SIG-M5 treated with dmso at 0.1 percent for 504 hours (cell line): ENCODE data around the gene DHRS13.
"Not testable (repeated sequence)": the region's sequence is repeated elsewhere in the genome, so short reads cannot be mapped to it uniquely, and the experiment has no call there.

Experiments
- DNase-seq: peaks from one replicate; lab custom pipeline; 2025; ENCODE audit not compliant: unreplicated experiment; lab: John Stamatoyannopoulos, UW

The DHRS13 gene

DNA sequence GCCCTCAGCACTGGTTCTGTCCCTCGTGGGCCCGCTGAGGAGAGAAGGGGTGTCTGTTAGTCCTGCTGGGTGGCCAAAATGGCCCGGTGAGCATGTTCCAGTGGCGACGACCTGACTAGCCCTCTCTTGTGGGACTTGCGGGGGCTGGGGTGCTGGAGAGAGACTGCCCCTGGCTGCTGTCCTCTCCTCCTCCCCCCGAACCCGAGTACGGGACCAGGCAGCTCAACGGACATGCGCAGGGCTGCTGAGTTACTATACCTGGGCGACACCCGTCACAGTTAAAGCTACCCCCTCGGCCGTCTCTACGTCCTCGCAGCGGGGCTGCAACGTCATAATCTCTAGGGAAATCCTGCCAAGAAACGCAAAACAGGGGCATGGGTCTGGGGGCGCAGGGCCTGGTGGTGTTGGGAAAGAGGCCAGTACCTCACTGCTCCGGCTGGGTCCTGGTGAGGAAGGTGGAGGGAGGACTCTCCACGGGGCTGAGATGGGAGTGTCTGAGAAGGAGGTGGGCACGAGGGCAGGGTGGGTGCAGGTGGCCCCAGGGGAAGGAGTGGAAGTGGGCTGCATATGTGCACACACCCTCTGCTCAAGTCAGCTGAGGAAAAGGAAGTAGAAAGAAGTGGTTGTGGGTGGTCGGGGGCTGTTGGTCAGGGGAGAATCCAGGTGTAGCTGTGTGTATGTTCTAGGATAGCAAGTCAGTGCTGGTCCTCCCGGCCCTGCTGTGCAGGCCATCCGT, 18.7 kb downstream of the DHRS13 start:
- no peak for DNase-seq

GRCh38 chr17:28882154-28882895, 20.6 kb downstream of the DHRS13 start:
- DNase-seq, result no peak

GRCh38 chr17:28881533-28882056, 21.3 kb downstream of the DHRS13 start:
- DNase-seq, result no peak

DNA sequence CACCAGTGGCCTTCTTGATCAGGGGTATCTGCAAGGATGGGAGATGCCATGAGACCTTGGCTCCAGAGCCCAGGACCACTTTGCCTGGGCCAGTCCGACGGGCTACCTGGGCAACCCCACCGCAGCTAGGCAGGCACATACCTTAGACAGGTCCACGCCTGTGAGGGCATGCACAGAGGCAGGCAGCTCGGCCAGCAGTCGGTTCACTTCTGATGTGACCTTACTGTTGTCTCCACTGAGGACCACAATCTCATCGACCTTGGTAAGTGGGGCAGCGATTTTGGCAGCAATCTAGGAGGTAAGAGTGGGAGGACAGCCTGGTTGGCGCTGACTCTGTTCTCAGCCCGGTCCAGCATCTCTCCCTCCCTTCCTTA, 22.3 kb downstream of the DHRS13 start:
- no peak for DNase-seq

GRCh38 chr17:28879886-28880571, 22.9 kb downstream of the DHRS13 start:
- no peak for DNase-seq

DNA sequence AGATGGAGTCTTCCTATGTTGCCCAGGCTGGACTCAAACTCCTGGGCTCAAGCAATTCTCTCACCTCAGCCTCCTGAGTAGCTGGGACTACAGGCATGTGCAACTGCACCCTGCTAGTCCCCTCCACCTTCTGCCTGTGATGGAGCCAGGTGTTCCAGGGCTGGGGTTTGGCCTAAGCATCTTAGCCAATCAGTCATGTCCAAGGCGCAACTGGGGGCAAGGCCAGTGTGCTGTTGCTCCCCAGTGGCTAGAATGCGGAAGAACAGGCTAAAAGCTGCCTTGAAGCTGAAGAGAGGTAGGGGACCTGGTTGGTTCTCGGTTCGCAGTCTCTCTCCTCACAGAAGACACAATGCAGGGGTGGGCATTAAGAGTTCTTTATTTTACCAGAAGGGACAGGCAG, 23.9 kb downstream of the DHRS13 start:
- DNase-seq, result peak; percentile 30

DNA sequence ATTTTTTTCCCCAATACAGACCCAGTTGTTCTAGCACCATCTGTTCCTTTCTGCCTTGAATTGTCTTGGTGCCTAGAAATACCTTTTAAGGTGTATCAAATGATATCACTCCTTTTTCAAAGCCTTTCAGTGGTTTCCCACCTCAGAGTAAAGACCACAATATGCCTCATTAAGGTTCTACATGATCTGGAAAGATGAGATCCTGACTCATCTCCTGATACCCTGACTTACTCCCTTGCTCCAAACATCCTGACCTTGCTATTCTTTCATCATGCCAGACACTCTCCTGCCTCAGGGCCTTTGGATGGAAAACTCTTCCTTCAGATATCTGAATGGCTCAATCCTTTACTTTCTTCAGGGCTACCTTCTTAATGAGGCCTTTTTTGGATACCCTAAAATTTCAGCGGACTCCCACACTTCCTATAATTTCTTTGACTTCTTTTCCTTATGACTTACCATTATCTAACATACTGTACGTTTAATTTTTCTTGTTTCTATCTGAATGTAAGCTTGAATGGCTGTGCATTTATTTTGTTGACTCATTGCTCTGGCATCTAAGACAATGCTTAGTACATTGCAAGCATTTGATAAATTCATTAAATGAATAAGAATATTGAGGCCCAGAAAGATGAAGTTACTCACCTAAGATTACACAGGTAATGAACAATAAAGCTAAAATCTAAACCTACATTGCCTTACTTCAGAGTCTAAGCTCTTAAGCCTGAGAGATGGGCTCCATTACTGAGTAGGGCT, 24.5 kb downstream of the DHRS13 start:
- DNase-seq, result no peak

DNA sequence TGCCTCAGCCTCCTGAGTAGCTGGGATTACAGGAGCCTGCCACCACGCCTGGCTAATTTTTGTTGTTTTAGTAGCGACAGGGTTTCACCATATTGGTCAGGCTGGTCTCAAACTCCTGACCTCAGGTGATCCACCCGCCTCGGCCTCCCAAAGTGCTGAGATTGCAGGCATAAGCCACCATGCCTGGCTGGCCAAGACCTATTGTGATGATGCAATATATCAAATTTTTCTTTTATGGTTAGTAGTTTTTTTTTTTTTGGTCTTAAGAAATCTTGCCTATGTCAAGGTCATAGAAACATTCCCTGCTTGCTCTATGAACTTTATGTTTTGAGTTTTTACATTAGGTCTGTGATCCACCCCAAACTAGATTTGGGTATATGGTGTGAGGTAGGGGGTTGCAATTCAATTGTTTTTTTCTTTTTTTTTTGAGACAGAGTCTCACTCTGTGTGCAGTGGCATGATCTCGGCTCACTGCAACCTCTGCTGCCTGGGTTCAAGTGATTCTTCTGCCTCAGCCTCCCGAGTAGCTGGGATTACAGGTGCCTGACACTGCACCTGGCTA, 25.6 kb downstream of the DHRS13 start:
- DNase-seq, result not testable (repeated sequence)

DNA sequence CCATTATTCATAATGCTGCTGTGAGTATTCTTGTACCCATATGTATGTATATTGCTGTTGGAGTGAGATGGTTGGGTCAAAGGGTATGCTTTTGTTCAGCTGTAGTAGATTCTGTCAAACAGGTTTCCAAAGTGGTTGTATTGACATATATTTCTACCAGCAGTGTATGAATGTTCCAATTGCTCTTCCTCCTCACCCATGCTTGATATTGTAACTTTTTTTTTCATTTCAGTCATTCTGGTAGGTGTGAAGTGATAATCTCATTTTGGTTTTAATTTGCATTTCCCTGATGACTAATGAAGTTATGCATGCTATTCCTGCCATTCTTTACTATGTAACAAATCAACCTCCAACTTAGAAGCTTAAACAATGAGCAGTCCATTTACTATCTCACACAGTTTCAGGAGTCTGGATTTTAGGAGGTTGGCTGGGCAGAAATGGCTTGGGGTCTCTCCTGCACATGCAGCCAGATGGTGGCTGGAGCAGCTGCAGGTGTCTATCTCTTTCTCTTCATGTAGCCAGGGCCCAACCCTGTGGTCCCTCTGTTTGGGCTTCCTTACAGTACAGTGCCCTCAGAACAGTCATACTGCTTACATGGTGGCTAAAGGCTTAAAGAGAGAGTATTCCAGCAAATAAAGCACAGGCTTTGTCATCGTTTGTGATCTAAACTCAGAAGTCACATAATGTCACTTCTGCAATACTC, 26.9 kb downstream of the DHRS13 start:
- DNase-seq, result no peak

GRCh38 chr17:28874750-28875149, 28.1 kb downstream of the DHRS13 start:
- DNase-seq, result no peak

GRCh38 chr17:28873839-28874238, 29.0 kb downstream of the DHRS13 start:
- DNase-seq, result no peak

GRCh38 chr17:28871056-28871579, 31.8 kb downstream of the DHRS13 start:
- no peak for DNase-seq

- no peak for DNase-seq
Observed at GRCh38 chr17:28867276-28867675, 35.6 kb downstream of the DHRS13 start.

GRCh38 chr17:28865946-28866752, 36.7 kb downstream of the DHRS13 start:
- peak; percentile 29 for DNase-seq

DNA sequence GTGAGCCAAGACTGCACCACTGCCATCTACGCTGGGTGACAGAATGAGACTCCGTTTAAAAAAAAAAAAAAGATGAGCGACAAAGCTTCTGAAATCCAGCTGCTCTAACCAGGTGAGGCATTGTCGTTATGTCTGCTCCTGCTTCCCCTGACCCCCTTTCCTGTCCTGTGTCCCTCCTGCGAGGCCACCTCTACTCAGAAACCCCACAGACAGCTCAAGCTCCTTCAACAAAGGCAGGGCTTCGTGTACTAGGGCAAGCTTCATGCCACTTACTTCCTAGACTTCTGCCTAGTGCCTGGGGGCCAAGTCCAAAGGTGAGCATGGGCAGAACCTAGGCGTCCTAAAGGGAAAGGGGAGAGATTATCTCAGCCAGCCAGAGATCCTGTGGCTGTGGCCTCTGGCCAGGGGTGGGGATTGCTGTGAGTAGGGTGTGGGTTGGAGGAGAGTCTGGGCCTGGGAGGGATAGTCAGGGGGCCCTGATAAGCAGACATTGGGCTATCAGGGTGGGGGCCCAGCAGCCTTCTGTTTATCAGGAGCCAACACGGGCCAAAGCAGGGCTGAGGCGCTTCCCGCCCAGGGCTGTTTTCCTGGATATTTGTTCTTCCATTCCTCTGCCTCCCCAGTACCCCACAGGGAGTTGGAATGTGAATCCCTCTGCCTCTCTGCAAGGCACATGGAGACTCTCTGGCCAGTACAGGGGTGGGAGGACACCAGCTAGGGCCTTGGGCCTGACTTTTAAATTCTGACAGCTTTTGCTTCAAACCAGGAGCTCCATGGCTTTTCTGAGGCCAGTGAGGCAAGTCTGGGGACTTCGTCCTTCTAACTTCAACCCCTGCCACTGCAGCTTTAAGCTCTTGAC, 37.7 kb downstream of the DHRS13 start:
- no peak for DNase-seq

- no peak for DNase-seq
Observed at GRCh38 chr17:28863953-28864352, 38.9 kb downstream of the DHRS13 start.

DNA sequence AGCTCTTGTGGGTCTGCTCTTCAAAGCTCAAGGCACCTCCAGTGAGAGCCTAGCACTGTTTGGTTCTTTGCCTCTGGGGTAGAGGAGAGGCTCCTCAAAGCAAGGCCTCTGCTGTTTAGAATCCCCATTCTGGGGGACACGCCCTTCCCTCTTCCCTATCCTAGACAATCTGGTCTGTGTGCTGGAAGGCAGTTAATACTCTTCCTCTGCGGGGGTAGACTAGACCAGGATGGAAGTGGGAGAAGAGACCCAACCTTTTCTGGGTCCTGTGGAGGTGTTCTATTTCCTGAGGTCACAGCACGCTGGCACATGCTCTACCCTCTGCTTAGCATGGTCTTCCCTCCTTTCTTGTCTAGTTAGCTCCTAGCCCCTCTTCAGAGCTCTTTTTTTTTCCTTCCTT, 40.3 kb downstream of the DHRS13 start:
- DNase-seq, result no peak
